DND-41 (cell line): ENCODE measurements around the gene GORASP1.

Source experiments
- ATAC-seq: fragments of 200-7000 bp; cut with Tn5 transposase; 3 replicates; pipeline ENCODE4 v1.9.1; 2021; ENCODE audit warnings: low read depth; ENCODE audit not compliant: insufficient read depth
- DNase-seq: peaks from one replicate; pipeline ENCODE4 v3.0.0-alpha.2; 2020
- H2AFZ ChIP-seq: 2 replicates; pipeline ENCODE4 v1.6.0; 2012; ENCODE audit warnings: low read depth, low read length
- H3K27ac ChIP-seq: 2 replicates; pipeline ENCODE4 v1.5.1; 2012; ENCODE audit warnings: low read length, inconsistent platforms
- H3K27me3 ChIP-seq: fragments of 200-600 bp; sonication (generic); 2 replicates; pipeline ENCODE4 v1.6.0; 2012; ENCODE audit warnings: low read length, mild to moderate bottlenecking, inconsistent platforms; ENCODE audit not compliant: insufficient read depth, poor library complexity
- H3K36me3 ChIP-seq: 2 replicates; pipeline ENCODE4 v1.5.1; 2012; ENCODE audit warnings: low read length, inconsistent platforms; ENCODE audit not compliant: insufficient read depth
- H3K4me1 ChIP-seq: 2 replicates; pipeline ENCODE4 v1.5.1; 2012; ENCODE audit warnings: mild to moderate bottlenecking, low read length; ENCODE audit not compliant: insufficient read depth
- H3K4me2 ChIP-seq: 2 replicates; pipeline ENCODE4 v1.6.0; 2012; ENCODE audit warnings: mild to moderate bottlenecking, moderate library complexity, low read length, inconsistent platforms; ENCODE audit not compliant: insufficient read depth
- H3K4me3 ChIP-seq, 2 experiments: fragments of 200-600 bp in 1 of 2; shearing (Covaris generic) in 1 of 2; 2 replicates each; pipeline ENCODE4 v1.5.1; 2012 to 2016; ENCODE audit warnings: inconsistent platforms in 2 of 2, low read length in 2 of 2, mild to moderate bottlenecking in 2 of 2, low read depth in 1 of 2, moderate library complexity in 1 of 2
- H3K79me2 ChIP-seq: 2 replicates; pipeline ENCODE4 v1.6.0; 2012; ENCODE audit warnings: low read length, inconsistent platforms; ENCODE audit not compliant: insufficient read depth
- H3K9ac ChIP-seq: 2 replicates; pipeline ENCODE4 v1.6.0; 2012; ENCODE audit warnings: low read depth, mild to moderate bottlenecking, inconsistent platforms, low read length, moderate library complexity
- H3K9me3 ChIP-seq: 2 replicates; pipeline ENCODE4 v1.5.1; 2012; ENCODE audit warnings: low read length, moderate library complexity, mild to moderate bottlenecking, inconsistent platforms; ENCODE audit not compliant: insufficient read depth, severe bottlenecking
- H4K20me1 ChIP-seq: 2 replicates; pipeline ENCODE4 v1.6.0; 2012; ENCODE audit warnings: low read length; ENCODE audit not compliant: insufficient read depth
- CTCF ChIP-seq: IDR thresholded peaks from 2 replicates; pipeline ENCODE4 v1.5.1; 2012; ENCODE audit warnings: borderline replicate concordance, low read length, moderate library complexity, mild to moderate bottlenecking; ENCODE audit not compliant: poor library complexity, severe bottlenecking; ENCODE audit errors: extremely low read depth
- EZH2 ChIP-seq: IDR thresholded peaks from 3 replicates; pipeline ENCODE4 v1.6.1; 2012; ENCODE audit warnings: borderline replicate concordance, low read depth, mild to moderate bottlenecking, moderate library complexity, low read length, inconsistent platforms; ENCODE audit not compliant: severe bottlenecking

Gene GORASP1

DNA sequence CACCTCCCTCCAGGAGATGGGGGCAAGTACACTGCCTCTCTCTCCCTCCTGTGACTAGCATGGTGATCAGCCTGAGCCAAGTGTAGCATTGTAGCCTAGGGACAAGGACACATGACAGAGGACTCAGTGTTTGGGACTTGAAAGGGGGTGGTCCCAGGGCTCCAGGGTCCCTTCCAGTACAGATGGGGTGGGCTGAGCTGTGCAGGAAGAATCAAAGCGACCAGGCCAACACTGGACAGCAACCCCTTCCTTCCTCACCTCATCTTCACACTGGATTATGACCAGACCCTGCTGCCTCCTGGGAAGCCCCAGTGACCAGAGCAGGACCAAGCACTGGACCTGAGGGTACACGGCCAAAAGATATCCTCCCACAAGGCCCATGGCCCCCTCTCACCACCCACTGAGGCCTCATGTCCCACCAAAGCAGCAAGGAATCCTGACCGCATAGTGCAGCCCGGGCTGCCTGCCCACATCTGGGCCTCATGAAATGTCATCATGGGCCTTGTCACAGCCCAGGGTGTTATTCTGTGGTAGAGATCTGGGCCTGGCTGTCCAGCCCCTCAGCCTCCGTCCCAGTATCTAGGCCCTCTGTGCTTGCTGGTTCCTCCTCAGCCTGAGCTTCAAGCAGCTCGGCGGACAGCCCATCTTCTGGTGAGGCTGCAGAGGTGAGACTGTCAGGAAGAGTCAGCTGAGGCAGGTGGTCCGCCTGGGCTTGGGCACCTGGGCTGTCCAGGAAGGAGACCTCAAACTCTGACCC lies 9.5 kb downstream of the GORASP1 start:
- Histone ChIP-seq H3K36me3 (peaks cover 75% of the 10 kb centered on the region), H4K20me1 (peaks cover 23% of the 10 kb centered on the region; the same call in 1 of the 2 replicates), H3K27ac (no peak overlapping the region), H3K4me1 (no peaks in the 10 kb centered on the region), H2AFZ (no peak overlapping the region), H3K9ac (no peak overlapping the region), H3K4me3 (no peak overlapping the region), H3K4me2 (no peak overlapping the region), H3K9me3 (no peaks in the 10 kb centered on the region), H3K27me3 (no peaks in the 10 kb centered on the region), H3K79me2 (no peaks in the 10 kb centered on the region)
- ATAC-seq: no peak
- TF ChIP-seq EZH2 (no peak), CTCF (no peak)
- DNase-seq: no peak

GRCh38 chr3:39096775-39097174 lies 10.7 kb downstream of the GORASP1 start:
- no peak for ATAC-seq
- H3K9ac ChIP-seq: no peak overlapping the region
- H3K4me2 ChIP-seq: no peak overlapping the region
- H3K27me3 ChIP-seq: no peaks in the 10 kb centered on the region
- H3K4me1 ChIP-seq: no peaks in the 10 kb centered on the region
- no peak overlapping the region for H3K4me3 ChIP-seq
- peaks cover 17% of the 10 kb centered on the region; the same call in 1 of the 2 replicates for H4K20me1 ChIP-seq
- no peak for TF ChIP-seq CTCF
- no peak for TF ChIP-seq EZH2
- H3K9me3 ChIP-seq: no peaks in the 10 kb centered on the region
- no peak overlapping the region for H3K27ac ChIP-seq
- H3K36me3 ChIP-seq: peaks cover 81% of the 10 kb centered on the region
- H3K79me2 ChIP-seq: no peaks in the 10 kb centered on the region
- H2AFZ ChIP-seq: no peak overlapping the region
- DNase-seq: no peak

GRCh38 chr3:39095778-39096177 lies 11.6 kb downstream of the GORASP1 start:
- Histone ChIP-seq H4K20me1 (peaks cover 17% of the 10 kb centered on the region; the same call in 1 of the 2 replicates), H3K36me3 (peaks cover 87% of the 10 kb centered on the region), H3K79me2 (no peaks in the 10 kb centered on the region), H3K4me3 (no peak overlapping the region), H3K27ac (no peak overlapping the region), H3K27me3 (no peaks in the 10 kb centered on the region), H3K4me1 (no peaks in the 10 kb centered on the region), H2AFZ (no peak overlapping the region), H3K4me2 (no peak overlapping the region), H3K9ac (no peak overlapping the region), H3K9me3 (no peaks in the 10 kb centered on the region)
- ATAC-seq (no peak), DNase-seq (no peak)
- no peak for TF ChIP-seq CTCF
- no peak for TF ChIP-seq EZH2
